Left cardiac atrium (tissue), 4 donors: ENCODE measurements around the gene TES. TPM values are rescaled to one million over a fixed set of nuclear protein-coding genes. Genes with fewer than 3 reads are reported as not detected.
A peak's percentile ranks its signal among the peaks of the same experiment; 100 is the strongest.

ENCODE experiments used
- ATAC-seq, 2 donors: fragments of 200-7000 bp; cut with Tn5 transposase; one replicate each; pipeline ENCODE4 v1.9.1; 2020; ENCODE audit warnings: mild to moderate bottlenecking in 2 of 2, moderate library complexity in 2 of 2
- DNase-seq: peaks from one replicate; pipeline ENCODE4 v3.0.0-alpha.2; 2020
- intact Hi-C, 2 donors: fragments of 100-400 bp; cut with DNase I; formaldehyde crosslinking; loops; one replicate each; pipeline versions ENCODE4 v1.14.1 to v1.15.1; 2022 to 2023
- total RNA-seq, 2 donors: library from RNA; stranded (reverse); fragmentation: NEBNext Ultra II Directional; extraction: Animal tissue kit (Norgen Biotek cat#: 25700); gene quantifications; one replicate each; pipeline ENCODE4 v1.2.1, GENCODE V29; 2021
- donor health status: DM: no; HTN: yes; CAD: no.
- donor health status: DM: no; HTN: yes; CAD: no; lungs with severe emphysema.
- donor health status: DM: yes; HTN: yes; CAD: no.
- donor health status: Dilated cardiomyopathy.

Gene TES
- total RNA-seq, 2 donors from 2014 or later = 22.5 to 27.6 TPM

- intact Hi-C loops = no loop called here
- no peak for DNase-seq
- ATAC-seq = no peak
Measured at GRCh38 chr7:116185450-116185849, 24.9 kb upstream of the TES start.

- intact Hi-C loops = no loop called here
- ATAC-seq = no peak
Measured at GRCh38 chr7:116185956-116186355, 24.4 kb upstream of the TES start.

DNA sequence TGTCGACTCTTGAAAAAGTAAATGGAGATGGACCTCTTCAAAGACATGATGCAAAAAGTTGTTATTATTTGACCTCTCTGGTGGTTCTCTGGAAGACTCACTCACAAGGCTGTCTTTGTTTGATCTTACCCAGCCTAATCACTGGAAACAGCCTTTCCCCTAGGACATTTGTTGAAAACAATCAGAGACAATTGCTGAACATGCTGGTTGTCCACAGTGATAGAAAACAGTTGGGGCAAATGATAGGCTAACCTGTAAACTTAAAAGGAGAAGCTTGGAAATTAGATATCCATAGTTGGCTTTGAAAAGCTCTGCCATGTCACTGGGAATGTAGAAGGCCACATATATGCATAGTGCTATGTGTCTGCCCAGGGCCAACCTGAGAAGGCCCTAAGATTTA, 22.9 kb upstream of the TES start:
- DNase-seq (no peak), ATAC-seq (no peak)
- intact Hi-C loops = no loop called here

More at GRCh38 chr7:116185956-116186355, 24.4 kb upstream of the TES start:
- DNase-seq = no peak

GRCh38 chr7:116193329-116194087, 16.8 kb upstream of the TES start:
- DNase-seq = no peak
- intact Hi-C loops = no loop called here
- ATAC-seq = no peak

- DNase-seq = no peak
- ATAC-seq = no peak
- intact Hi-C loops = no loop called here
Measured at GRCh38 chr7:116194115-116194514, 16.2 kb upstream of the TES start.

DNA sequence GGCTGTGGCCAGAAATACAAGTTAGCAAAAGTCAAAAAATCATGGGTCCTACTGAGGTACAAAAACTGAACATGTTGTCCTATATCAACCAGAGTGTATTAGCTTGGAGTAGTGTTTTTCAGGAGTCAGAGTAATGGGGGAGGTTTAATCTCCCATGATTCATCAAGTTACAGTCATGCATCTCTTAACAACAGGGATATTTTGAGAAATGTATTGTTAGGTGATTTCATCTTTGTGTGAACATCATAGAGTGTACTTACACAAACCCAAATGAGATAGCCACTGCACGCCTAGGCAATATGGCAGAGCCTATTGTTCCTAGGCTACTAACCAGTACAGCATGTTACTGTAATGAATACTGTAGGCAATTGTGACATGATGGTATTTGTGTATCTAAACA, 14.9 kb upstream of the TES start:
- intact Hi-C loops = no loop called here
- DNase-seq = no peak
- ATAC-seq = no peak

DNA sequence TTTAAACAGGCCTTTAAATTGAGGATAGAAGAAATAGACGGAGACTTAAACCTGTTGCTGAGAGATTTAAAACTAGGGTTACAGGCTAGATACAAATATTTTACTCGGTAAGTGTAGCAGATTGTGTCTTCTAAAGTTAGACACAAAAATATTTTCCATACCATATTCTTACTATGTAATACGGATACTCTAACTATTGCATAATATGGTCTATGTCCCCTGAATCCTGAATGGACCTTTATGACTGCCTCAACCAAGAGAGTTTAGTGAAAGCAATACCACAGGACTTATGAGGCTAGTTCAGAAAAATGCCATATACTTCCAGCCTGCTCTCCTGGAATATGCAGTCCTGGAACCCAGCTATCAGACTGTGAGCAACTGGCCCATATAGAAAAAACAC, 13.4 kb upstream of the TES start:
- DNase-seq (no peak), ATAC-seq (no peak)
- intact Hi-C loops = no loop called here

GRCh38 chr7:116197360-116197759, 13.0 kb upstream of the TES start:
- DNase-seq (no peak), ATAC-seq (no peak)
- intact Hi-C loops = no loop called here

DNA sequence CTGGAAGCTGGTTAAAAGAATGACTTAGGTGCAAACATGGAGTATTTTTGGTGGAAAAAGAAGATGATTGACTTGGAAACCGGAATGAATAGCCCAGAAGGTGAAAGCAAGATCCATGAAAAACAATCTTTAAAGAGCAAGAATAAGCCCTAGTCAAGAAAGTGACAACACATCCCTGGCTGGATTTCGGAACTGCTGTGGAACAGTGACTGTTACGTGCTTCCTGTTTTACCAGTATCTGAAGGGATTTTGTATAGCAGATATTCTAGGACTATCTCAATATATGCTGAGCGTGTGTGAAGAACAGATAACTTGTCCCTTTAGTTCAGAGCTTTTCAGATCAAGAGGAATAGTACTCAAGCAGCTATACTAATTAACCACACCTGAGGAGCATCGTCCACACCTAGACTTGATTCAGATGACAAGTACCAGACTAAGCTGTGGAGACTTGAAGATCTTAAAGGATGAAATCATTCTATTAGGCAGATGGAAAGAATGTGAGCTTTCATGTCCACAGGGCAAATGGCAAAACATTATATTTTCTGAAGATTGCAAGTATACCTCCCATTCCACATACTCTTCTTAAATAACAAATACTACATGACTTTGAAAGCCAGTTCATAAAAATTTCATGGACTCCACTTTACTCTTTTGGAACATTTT, 11.5 kb upstream of the TES start:
- intact Hi-C loops = no loop called here
- no peak for DNase-seq
- ATAC-seq = no peak

DNA sequence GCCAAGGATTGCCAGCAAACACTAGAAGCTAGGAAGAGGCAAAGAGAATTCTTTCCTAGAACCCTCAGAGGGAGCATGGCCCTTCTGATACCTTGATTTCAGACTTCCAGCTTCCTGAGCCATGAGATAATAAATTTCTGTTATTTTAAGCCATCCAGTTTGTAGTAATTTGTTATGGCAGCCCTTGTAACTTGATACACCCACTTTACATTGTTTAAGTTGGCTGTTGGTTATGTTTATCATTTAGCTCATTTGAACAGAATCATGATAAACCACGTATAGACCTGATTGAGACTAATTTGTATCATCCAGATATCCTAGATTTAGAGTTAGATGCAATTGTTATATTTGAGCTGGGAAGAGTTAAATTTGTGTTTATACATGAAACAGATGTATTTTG, 9.4 kb upstream of the TES start:
- no peak for DNase-seq
- no peak for ATAC-seq
- intact Hi-C loops = no loop called here

DNA sequence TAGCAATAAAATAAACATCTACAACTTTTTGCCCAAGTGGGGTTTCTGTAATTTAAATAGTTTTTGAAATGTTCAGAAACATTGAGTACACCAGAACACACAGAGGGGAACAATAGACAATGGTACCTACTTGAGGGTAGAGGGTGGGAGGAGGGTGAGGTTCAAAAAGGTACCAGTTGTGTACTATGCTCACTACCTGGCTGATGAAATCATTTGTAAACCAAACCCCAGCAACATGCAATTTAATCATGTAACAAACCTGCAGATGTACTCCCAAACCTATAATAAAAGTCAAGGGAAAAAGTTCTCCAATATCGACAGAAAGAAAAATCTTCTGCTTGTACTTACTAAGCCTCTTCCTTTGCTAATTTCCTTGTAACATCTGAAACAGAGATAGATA, 4.2 kb upstream of the TES start:
- no peak for ATAC-seq
- DNase-seq = no peak
- intact Hi-C loops = no loop called here

DNA sequence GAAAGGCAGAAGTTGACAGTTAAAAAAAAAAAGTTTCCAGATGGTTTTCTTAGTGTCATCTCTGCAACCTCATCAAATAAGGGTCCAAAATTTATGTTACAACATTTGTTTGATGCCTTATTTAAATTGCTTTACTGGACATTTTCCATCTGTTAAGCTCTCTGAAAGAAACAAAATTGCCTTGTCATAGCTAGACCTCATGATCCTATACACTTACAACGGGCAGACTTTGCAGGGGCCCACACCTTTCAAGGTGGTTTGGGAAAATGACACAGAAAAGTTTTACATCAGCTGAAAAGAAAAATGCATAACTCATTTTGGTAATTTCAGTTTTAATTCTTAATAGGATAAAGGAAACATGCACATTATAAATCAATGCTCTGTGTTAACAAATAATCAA, 1.4 kb upstream of the TES start:
- DNase-seq = no peak
- intact Hi-C loops = no loop called here
- no peak for ATAC-seq

DNA sequence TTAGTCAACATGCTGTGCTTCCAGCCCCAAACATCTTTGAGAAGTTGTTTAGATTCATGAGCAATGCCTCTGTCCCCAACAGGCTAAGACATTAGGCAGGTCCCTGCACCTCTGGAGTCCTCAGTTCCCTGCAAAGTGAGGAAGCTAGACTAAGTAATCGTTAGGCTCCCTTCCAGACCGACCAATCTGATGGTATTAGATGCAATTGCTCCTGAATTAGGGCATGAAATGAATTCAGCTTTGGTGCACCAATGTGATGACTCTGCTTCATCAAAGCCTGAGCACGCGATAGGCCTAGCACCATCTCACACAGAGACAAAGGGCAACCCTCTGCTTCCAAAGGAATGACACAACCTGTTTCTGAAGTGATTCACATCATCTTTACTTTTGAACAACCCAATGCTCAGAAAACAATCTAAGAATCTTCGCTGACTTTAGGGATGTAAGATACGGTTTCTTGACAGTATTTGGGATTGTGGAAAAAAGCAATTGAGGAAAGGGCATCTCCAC, 723 bp upstream of the TES start:
- no peak for ATAC-seq
- DNase-seq = no peak
- intact Hi-C loops = no loop called here

- intact Hi-C loops = no loop called here
- ATAC-seq (peak; percentile 79 to 92), DNase-seq (peak; percentile 76)
Measured at GRCh38 chr7:116211006-116211912, 920 bp downstream of the TES start.

GRCh38 chr7:116211913-116212596, 1.7 kb downstream of the TES start:
- intact Hi-C loops = no loop called here
- DNase-seq (no peak), ATAC-seq (no peak)

DNA sequence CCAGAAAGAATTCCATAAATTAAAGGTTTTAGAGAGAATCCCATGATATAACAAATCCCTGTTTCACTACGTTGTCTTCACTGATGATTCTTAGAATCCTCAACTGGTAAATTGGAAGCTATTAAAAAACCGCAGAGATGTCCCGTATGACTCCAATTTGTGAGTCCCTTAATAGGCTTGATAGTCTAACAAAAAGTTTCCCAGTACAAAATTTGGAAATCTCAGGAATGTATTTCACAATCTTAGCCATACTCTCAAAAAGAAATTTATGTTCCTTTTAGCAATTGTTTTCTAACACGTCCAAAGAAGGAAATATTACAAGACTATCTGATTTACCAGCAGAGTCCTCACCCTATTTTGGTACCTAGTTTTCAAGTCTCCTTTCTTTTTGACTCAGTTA, 2.5 kb downstream of the TES start:
- ATAC-seq (no peak), DNase-seq (no peak)
- intact Hi-C loops = no loop called here

DNA sequence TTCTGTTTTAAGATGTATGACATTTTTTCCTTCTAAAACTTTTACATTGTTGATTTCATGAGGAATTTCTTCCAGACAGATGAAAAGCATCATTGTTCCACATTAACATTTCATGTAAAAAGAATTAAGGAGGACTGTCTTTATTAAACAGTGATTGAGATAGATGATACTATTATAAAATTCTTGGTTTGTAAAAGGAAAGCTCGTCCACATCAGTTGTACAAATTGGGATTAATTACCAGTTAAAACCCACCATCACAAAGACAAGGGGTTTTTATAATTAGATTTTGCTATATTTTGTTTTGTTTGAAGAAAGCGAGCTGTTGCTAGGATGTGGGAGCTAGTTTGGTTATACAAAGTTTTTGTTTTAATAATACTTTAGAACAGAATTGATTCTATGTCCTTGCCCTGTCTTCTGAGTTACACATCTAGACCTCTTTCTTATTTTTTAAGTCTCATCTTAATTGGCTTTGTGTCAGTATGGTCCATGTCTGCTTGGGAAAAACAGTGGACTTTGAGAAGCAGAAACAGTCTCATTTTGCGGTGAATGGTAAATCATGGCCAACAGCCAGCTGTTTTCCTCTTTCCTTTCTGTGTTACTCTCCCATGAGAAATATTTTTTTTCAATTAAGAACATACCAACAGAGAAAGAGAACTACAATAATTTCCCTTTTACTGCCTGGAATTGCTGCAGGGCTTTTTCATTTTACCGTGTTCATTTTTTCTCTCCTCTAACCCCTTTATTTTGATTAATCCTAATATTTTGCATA, 3.2 kb downstream of the TES start:
- ATAC-seq = no peak
- intact Hi-C loops = no loop called here
- no peak for DNase-seq

DNA sequence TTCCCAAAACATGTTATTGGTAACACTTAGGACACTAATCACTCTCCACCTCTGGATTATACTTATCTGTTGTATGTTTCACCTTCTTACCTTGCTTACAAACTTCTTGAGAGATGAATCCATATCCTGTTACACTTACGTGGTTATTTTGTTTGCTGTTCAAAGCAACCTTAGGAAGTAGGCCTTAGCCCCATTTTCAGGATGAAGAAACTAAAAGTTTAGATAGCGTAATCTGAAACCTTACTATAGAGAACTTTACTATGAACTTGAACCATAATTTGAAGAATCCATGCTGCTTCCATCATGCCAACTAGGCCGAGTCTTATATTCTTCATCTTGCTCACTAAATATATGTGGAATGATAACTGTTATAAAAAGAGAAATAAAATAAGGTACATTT, 4.6 kb downstream of the TES start:
- intact Hi-C loops = no loop called here
- no peak for DNase-seq
- ATAC-seq = no peak

DNA sequence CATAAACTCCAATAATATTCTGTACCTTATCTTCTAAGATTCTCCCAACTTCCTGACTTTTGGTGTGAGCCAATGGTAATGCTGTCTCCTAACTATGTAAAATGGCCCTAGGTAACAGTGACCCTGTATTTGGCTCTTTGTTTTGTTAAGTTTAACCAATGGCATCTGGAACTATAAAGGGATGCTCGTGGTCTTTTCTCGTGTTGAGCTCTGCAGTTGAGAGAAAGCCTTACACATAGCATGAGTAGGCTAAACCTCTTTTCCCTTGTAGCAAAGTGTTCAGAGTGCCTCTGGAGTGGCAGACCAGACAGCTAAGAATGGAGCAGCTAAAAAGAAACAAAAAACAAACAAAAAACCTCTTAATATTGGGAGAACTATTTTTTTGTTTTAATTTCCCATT, 5.2 kb downstream of the TES start:
- DNase-seq = no peak
- ATAC-seq = no peak
- intact Hi-C loops = no loop called here
